HUES6 (cell line): ENCODE measurements around the gene ST6GALNAC6.

ENCODE experiments used
- H3K27ac ChIP-seq: 2 replicates; pipeline ENCODE4 v1.7.0; 2013; ENCODE audit warnings: low read depth, mild to moderate bottlenecking, low read length, inconsistent platforms
- H3K27me3 ChIP-seq: 2 replicates; pipeline ENCODE4 v1.6.1; 2013; ENCODE audit warnings: low read length; ENCODE audit not compliant: control insufficient read depth, insufficient read depth
- H3K36me3 ChIP-seq: 2 replicates; pipeline ENCODE4 v1.6.1; 2013; ENCODE audit warnings: low read length; ENCODE audit not compliant: control insufficient read depth, insufficient read depth
- H3K4me1 ChIP-seq: 2 replicates; pipeline ENCODE4 v1.6.1; 2013; ENCODE audit warnings: low read length; ENCODE audit not compliant: control insufficient read depth, insufficient read depth
- H3K4me3 ChIP-seq: 2 replicates; pipeline ENCODE4 v1.5.1; 2013; ENCODE audit warnings: low read depth, low read length
- H3K9ac ChIP-seq: one replicate; pipeline ENCODE4 v1.6.1; 2013; ENCODE audit warnings: mild to moderate bottlenecking, low read length
- H3K9me3 ChIP-seq: 2 replicates; pipeline ENCODE4 v1.6.1; 2013; ENCODE audit warnings: low read depth, low read length; ENCODE audit not compliant: control insufficient read depth, insufficient read depth

The ST6GALNAC6 gene

DNA sequence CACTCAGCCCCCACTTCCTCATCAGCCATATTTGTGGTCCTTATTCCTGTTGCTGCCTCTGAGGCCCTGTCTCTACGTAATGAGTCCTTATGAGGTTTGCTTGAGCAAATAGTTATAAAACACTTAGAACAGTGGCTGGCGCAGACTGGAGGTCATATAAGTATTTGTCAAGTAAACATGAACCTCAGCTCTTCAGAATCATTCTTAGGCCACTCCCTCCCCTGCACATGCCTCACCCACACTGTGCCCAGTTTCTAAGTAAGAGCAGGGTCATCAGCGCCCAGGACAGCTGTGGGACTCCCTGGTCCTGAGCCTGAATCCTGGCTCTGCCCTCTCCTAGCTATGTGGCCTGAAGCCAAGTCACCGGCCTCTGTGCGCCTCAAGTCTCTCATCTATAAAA, 13.5 kb upstream of the ST6GALNAC6 start:
- H3K4me3 ChIP-seq, result no peak overlapping the region
- peaks cover 14% of the 10 kb centered on the region for H3K4me1 ChIP-seq
- peaks cover 8% of the 10 kb centered on the region for H3K27me3 ChIP-seq
- H3K9ac ChIP-seq, result no peak overlapping the region
- H3K9me3 ChIP-seq, result no peaks in the 10 kb centered on the region
- H3K36me3 ChIP-seq, result peaks cover 13% of the 10 kb centered on the region
- no peak overlapping the region for H3K27ac ChIP-seq

DNA sequence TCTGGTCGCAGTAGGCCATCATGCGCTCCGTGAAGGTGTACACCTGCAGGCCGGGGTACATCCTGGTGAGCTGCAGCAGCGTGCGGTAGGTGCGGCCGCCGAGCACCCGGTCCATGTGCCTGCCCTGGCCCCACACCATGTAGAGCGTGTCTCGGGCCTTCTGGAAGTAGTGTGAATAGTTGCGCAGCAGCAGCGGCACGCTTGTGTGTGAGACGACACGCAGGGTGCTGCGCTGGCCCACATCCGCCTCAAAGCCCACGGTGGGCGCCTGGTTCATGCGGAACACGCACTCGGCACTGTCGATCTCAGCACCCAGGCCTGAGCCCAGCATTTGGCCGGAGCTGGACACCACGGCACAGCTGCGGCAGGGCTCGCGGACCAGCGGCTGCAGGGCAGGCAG, 12.9 kb upstream of the ST6GALNAC6 start:
- Histone ChIP-seq H3K4me1 (peaks cover 10% of the 10 kb centered on the region), H3K9me3 (no peaks in the 10 kb centered on the region), H3K36me3 (peaks cover 13% of the 10 kb centered on the region), H3K4me3 (no peak overlapping the region), H3K9ac (peak overlapping the region; percentile 19), H3K27me3 (peaks cover 8% of the 10 kb centered on the region), H3K27ac (no peak overlapping the region)

DNA sequence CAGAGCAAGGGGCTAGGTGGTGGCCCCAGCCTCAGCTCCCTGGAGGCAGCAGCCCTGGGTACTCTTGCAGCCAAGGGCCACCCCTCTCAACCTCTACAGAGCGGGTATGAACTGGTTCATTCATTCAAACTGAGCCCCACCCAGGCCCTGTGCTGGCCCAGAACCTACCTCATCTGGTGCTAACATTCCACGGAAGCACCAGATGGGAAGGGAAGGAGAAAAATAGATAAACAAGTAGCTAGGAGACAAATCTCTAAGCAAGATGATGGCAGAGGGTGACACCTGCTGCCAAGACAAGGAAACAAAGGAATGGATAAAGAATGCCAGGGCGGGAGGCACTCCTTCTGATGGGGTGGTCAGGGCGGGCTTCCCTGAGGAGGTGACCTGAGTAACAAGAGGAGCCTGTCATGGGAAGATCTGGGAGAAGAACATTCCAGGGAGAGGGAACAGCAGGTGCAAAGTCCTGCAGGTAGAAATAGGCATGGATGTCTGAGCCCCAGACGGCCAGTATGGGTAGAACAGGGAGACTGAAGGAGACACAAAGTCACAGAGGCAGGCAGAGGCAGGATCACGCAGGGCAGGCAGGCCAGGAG, 11.3 kb upstream of the ST6GALNAC6 start:
- Histone ChIP-seq H3K9me3 (no peaks in the 10 kb centered on the region), H3K36me3 (peaks cover 13% of the 10 kb centered on the region), H3K4me3 (no peak overlapping the region), H3K27me3 (no peaks in the 10 kb centered on the region; the same call in 1 of the 2 replicates), H3K27ac (no peak overlapping the region), H3K4me1 (peaks cover 2% of the 10 kb centered on the region; the same call in 1 of the 2 replicates), H3K9ac (no peak overlapping the region)

DNA sequence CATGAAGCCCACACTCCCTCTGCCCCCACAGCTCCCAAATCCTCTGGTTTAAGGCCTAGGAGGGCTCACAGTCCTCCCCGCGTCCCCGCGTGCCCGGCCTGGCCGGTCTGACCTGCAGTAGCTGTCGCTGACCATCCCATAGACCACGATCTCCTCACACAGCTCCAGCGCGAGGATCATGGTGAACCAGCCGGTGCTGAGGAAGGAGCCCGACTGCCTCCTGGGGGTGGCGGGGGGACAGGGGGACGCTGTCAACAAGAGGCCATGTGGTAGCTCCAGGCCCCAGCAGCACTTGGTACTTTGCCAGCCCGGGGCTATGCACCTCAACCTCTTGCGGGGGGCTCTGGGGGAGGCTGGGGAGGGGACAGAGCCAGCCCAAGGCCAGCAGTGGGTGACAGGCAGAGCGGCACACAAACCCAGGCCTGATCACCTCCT, 10.5 kb upstream of the ST6GALNAC6 start:
- peaks cover 11% of the 10 kb centered on the region; the same call in 1 of the 2 replicates for H3K4me1 ChIP-seq
- no peak overlapping the region for H3K4me3 ChIP-seq
- H3K36me3 ChIP-seq, result peaks cover 13% of the 10 kb centered on the region
- no peaks in the 10 kb centered on the region for H3K9me3 ChIP-seq
- H3K27ac ChIP-seq, result no peak overlapping the region
- no peaks in the 10 kb centered on the region for H3K27me3 ChIP-seq
- no peak overlapping the region for H3K9ac ChIP-seq

DNA sequence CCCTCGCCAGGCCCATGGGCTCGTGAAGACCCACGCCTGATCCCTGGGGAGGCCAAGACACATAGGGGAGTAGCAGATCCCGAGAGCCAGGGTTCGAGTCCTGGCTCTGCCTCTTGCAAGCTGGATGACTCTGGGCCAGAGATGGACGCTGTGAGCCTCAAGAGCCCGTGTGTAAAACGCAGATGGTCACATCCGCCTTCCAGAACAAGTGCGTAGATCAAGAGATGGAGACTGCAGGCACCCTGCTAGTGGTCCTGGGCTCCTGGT, 9.2 kb upstream of the ST6GALNAC6 start:
- H3K9ac ChIP-seq, result no peak overlapping the region
- peaks cover 13% of the 10 kb centered on the region for H3K36me3 ChIP-seq
- no peak overlapping the region for H3K27ac ChIP-seq
- H3K4me1 ChIP-seq, result peaks cover 24% of the 10 kb centered on the region
- H3K27me3 ChIP-seq, result no peaks in the 10 kb centered on the region
- H3K9me3 ChIP-seq, result no peaks in the 10 kb centered on the region
- H3K4me3 ChIP-seq, result no peak overlapping the region

DNA sequence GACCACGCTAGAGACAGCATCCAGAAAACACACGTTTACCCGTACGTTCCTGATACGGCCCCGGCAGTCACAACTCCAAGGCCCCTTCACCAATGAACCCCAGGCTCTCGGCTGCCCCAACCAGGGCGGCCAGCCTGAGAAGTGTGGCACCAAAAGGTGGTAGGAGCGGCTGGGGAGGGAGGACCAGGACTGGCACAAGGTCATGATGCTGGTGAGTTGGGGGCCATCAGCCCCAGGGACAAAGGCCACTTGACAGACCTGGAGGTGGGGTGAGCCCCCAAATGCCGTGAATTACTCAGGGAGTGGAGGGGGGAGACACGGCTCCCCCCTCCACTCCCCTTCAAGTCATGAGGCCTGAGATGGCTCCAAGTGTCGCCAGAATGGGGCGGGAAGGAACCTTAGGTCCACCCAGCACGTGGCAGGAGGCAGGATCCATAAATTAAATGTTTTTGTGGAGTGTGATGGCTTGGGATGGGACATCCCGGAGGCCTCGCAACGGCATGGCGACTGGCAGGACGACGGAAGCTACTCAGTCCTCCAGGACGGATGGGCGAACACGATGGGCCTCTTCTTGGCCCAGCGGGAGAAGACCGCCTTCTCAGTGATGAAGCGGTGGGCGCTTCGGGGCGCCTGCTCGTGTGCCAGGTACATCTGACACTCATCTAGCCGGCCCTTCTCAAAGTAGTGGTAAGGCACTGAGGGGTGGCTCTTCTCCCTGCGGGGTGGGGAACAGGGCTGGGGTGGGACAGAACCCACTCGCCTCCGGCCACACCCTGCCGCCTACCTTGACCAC, 8.7 kb upstream of the ST6GALNAC6 start:
- Histone ChIP-seq H3K36me3 (peaks cover 13% of the 10 kb centered on the region), H3K27ac (no peak overlapping the region), H3K27me3 (no peaks in the 10 kb centered on the region), H3K4me1 (peaks cover 29% of the 10 kb centered on the region), H3K9me3 (no peaks in the 10 kb centered on the region), H3K4me3 (no peak overlapping the region), H3K9ac (no peak overlapping the region)

DNA sequence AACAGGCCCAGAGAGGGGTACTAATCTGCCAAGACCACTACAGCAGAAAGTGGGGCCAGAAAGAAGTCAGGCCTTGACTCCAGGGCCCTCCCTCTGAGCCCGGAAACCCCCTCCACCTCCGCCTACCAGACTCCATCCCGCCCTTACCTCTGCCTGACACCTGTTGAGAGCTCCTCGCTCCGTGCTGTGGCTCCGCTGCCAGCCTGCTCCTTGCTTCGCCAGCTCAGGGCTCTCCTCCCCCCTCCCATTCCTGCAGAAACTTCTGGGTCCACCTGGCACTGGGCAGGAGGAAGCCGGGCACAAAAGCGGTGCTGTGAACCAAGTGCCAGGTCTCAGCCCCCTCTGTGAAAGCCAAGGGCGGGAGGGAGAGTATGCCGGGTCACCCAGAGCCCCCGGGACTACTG, 6.4 kb upstream of the ST6GALNAC6 start:
- Histone ChIP-seq H3K9me3 (no peaks in the 10 kb centered on the region), H3K36me3 (peaks cover 3% of the 10 kb centered on the region), H3K27me3 (no peaks in the 10 kb centered on the region), H3K4me1 (peaks cover 33% of the 10 kb centered on the region), H3K4me3 (no peak overlapping the region), H3K9ac (no peak overlapping the region), H3K27ac (no peak overlapping the region)

DNA sequence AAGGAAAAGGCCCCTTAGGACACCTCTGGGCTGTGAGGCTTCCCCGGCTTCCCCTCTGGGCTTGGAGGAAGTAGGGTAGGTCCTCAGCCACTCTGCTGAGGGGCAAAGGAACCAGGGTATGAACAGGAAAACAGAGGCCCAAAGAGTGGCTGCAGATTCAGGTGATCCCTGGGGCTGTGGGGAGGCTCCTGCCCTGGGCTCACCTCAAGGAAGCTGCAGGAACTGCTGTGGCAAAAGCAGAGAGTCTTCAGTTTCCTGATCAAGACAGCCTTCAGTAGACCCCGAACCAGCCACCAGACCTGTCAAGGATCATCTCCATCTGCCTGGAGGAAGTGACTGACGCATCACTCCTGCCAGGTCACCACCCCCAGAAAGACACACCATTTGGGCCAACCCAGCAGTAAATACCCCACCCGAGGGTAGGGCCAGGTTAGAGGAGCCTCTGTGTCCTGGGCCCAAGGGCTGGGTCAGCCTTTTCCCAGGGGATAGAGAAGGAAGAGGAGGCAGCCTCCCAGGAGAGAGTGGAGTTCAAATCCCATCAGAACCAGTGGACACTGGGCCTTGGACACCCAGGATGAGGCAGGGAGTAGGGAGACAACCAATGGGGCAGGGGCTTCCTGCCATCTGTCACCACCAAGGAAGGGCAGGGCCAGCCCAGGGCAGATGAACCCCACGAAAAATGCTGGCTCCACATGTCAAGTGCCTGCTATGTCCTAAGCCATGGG, 5.8 kb upstream of the ST6GALNAC6 start:
- Histone ChIP-seq H3K4me1 (peaks cover 35% of the 10 kb centered on the region), H3K36me3 (peaks cover 3% of the 10 kb centered on the region), H3K27ac (no peak overlapping the region), H3K4me3 (no peak overlapping the region), H3K27me3 (no peaks in the 10 kb centered on the region), H3K9ac (no peak overlapping the region), H3K9me3 (no peaks in the 10 kb centered on the region)

DNA sequence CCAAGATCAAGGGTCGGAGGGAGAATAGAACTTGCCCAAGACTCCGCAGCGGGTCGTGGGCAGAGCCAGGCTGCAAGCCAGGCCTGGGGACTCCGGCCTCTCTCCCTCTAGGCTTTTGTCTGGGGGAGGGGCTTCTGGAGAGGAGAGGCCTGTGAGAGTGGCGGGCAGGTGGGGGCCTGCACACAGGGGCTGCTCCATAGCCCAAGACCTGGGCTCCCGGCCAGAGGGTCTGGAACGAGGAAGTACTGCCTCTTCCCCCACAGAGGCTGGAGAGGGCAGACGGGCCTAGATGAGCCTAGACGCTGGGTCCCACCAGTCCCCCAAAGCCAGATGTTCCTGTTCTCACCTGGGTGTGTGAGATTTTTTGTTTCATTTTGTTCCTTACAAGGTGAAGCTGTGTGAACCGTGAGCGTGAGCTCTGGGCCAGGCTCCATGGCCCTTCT, 5.2 kb upstream of the ST6GALNAC6 start:
- no peak overlapping the region for H3K9ac ChIP-seq
- peaks cover 40% of the 10 kb centered on the region for H3K4me1 ChIP-seq
- no peaks in the 10 kb centered on the region for H3K9me3 ChIP-seq
- peaks cover 4% of the 10 kb centered on the region; the same call in 1 of the 2 replicates for H3K27me3 ChIP-seq
- peaks cover under 1% of the 10 kb centered on the region; the same call in 1 of the 2 replicates for H3K36me3 ChIP-seq
- H3K4me3 ChIP-seq, result no peak overlapping the region
- H3K27ac ChIP-seq, result no peak overlapping the region

DNA sequence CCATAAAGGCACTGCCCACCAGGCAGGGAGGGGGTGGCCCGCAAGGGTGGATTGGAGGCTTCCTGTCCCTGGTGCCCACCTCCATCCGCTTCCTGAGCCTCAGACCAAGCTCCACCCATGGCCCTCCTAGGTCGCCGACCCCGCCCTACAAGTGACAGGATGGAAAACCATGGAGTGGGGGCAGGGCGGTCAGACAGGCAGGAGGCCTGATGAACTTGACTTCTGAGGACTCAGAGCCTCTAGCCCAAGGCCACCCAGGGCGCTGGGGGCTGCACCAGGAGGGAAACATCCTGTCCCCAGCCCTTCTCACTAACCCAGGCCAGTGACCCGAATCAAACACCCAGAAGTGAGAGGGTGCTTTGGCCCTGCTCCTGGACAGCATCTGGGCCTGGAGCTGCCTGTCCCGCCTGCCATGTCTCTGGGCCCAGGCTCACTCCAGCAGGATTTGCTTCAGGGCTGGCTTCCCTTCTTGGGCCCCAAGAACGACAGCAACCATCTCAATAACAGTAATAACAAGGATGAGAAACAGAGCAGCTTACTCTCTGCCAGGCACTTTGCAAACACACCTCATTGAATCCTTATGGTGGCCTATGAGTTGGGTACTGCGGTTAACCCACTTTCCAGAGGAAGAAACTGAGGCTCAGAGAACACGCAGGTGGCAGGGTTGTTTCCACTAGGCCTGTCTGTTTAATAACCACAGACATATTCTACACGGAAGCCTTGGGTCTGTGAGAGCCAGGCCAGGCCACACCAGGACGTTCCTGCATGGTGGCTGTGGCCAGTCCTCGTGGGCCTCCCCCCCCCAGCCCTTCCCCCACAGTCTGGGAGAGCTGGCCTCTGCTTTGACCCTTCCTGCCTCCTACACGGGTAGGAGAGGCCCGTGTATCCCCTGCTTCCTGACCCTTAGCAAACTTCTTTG, 4.4 kb upstream of the ST6GALNAC6 start:
- Histone ChIP-seq H3K4me3 (peak overlapping the region; percentile 9; the same call in 1 of the 2 replicates), H3K27me3 (peaks cover 4% of the 10 kb centered on the region; the same call in 1 of the 2 replicates), H3K27ac (no peak overlapping the region), H3K36me3 (no peaks in the 10 kb centered on the region; the same call in 1 of the 2 replicates), H3K9ac (no peak overlapping the region), H3K9me3 (no peaks in the 10 kb centered on the region), H3K4me1 (peaks cover 40% of the 10 kb centered on the region)
